Measurements from ENCODE around the gene NDUFB3. TPM values are rescaled to one million over a fixed set of nuclear protein-coding genes. Genes with fewer than 3 reads are reported as not detected.

NDUFB3 gene
- polyA plus RNA-seq, 2 donors = 70.5 to 116 TPM

Other genes with a start within 250 kb of the NDUFB3 start
- gene CLK1, start 207.3 kb upstream of the NDUFB3 start, polyA plus RNA-seq = 100 to 1,000 TPM in 1 of 2 donors, 10 to 100 TPM in 1; 75.9 to 460 TPM
- 10 to 100 TPM; 18.7 to 21.5 TPM for gene PPIL3, start 182.9 kb upstream of the NDUFB3 start, polyA plus RNA-seq
- gene NIF3L1, start 182.6 kb upstream of the NDUFB3 start, polyA plus RNA-seq = 10 to 100 TPM; 11.3 to 23.3 TPM
- gene ORC2, start 108.3 kb upstream of the NDUFB3 start, polyA plus RNA-seq = 1 to 10 TPM; 6.0 to 7.0 TPM
- gene HYCC2, start 330 bp upstream of the NDUFB3 start, polyA plus RNA-seq = 1 to 10 TPM; 2.8 to 8.4 TPM
- 10 to 100 TPM; 39.6 to 58.5 TPM for gene CFLAR, start 44.2 kb downstream of the NDUFB3 start, polyA plus RNA-seq
- 1 to 10 TPM; 5.2 to 8.7 TPM for gene CASP10, start 111.1 kb downstream of the NDUFB3 start, polyA plus RNA-seq
- 10 to 100 TPM; 12.8 to 19.6 TPM for gene CASP8, start 188.5 kb downstream of the NDUFB3 start, polyA plus RNA-seq